ENCODE measurements around the gene CPNE7. TPM values are rescaled to one million over a fixed set of nuclear protein-coding genes. Genes with fewer than 3 reads are reported as not detected.

The CPNE7 gene
- total and polyA plus RNA-seq, 9 of the 15 experiments (the other 6 are each of a cell fraction or from before 2014, with no cell fraction given), result 0.30 to 73.4 (median 32.7) TPM

- no peak for TF ChIP-seq JUN (IDR thresholded peaks at IDR 0.05; ENCODE audit: borderline replicate concordance, low read depth, low read length)
- 0 out of 2 replicates have a peak, but pooled peaks have one; percentile 37 for TF ChIP-seq JUN (CRISPR knock-in tag; IDR thresholded peaks at IDR 0.05; ENCODE audit: borderline replicate concordance)
- TF ChIP-seq ZNF592 (IDR thresholded peaks at IDR 0.05), result peak; percentile 51; the same call in 1 of the 2 replicates
- TF ChIP-seq THAP12 (CRISPR knock-in tag; IDR thresholded peaks at IDR 0.05), result 0 out of 2 replicates have a peak, but pooled peaks have one; percentile 6
- TF ChIP-seq RBFOX2 (IDR thresholded peaks at IDR 0.05; ENCODE audit: low read depth, low read length), result peak; percentile 66
- TF ChIP-seq E2F6 (IDR thresholded peaks at IDR 0.05; ENCODE audit: borderline replicate concordance in 1 of 2, extremely low read depth in 1 of 2, insufficient read depth in 1 of 2, insufficient read length in 1 of 2, low read depth in 1 of 2, low read length in 1 of 2, poor library complexity in 1 of 2, severe bottlenecking in 1 of 2), result peak; percentile 76 to 96
- TF ChIP-seq SAFB (IDR thresholded peaks at IDR 0.05; ENCODE audit: borderline replicate concordance, low read depth, low read length), result no peak
- TF ChIP-seq FOXP1 (CRISPR knock-in tag; IDR thresholded peaks at IDR 0.05), result 0 out of 2 replicates have a peak, but pooled peaks have one; percentile 6
- peak; percentile 56 to 86; a peak in 1 of 4 replicates for TF ChIP-seq SIN3A (IDR thresholded peaks at IDR 0.05; ENCODE audit: borderline replicate concordance in 2 of 2, control insufficient read depth in 1 of 2, low read depth in 2 of 2, low read length in 2 of 2)
- peak; percentile 19 for TF ChIP-seq PHF20 (IDR thresholded peaks at IDR 0.05; ENCODE audit: partially characterized antibody)
- no peak; a peak in 1 of 6 replicates for TF ChIP-seq ZBTB11 (CRISPR knock-in tag; IDR thresholded peaks at IDR 0.05)
- TF ChIP-seq HDAC1 (IDR thresholded peaks at IDR 0.05), result 0 out of 4 replicates have a peak, but pooled peaks of 1 of the 2 experiments have one; percentile 40
Measured at GRCh38 chr16:89575247-89576152, at the start of gene CPNE7 (continued).

Measured in K562 (cell line).